ENCODE results near the gene CAPZA1.

CAPZA1 gene

GRCh38 chr1:112628516-112628915, 8.9 kb downstream of the CAPZA1 start:
- no peak for FAIRE-seq
- TF ChIP-seq, protein P1, sequence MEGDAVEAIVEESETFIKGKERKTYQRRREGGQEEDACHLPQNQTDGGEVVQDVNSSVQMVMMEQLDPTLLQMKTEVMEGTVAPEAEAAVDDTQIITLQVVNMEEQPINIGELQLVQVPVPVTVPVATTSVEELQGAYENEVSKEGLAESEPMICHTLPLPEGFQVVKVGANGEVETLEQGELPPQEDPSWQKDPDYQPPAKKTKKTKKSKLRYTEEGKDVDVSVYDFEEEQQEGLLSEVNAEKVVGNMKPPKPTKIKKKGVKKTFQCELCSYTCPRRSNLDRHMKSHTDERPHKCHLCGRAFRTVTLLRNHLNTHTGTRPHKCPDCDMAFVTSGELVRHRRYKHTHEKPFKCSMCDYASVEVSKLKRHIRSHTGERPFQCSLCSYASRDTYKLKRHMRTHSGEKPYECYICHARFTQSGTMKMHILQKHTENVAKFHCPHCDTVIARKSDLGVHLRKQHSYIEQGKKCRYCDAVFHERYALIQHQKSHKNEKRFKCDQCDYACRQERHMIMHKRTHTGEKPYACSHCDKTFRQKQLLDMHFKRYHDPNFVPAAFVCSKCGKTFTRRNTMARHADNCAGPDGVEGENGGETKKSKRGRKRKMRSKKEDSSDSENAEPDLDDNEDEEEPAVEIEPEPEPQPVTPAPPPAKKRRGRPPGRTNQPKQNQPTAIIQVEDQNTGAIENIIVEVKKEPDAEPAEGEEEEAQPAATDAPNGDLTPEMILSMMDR (IDR thresholded peaks at IDR 0.05; ENCODE audit: insufficient read depth, missing control alignments) = no peak
- DNase-seq (ENCODE audit: insufficient read length, low spot score) = no peak

- DNase-seq (ENCODE audit: insufficient read length, low spot score) = no peak
- TF ChIP-seq, protein P1 (IDR thresholded peaks at IDR 0.05; ENCODE audit: insufficient read depth, missing control alignments) = no peak
- no peak for FAIRE-seq
Observed at GRCh38 chr1:112629256-112629655, 9.6 kb downstream of the CAPZA1 start.

GRCh38 chr1:112633628-112634027, 14.0 kb downstream of the CAPZA1 start:
- no peak for DNase-seq (ENCODE audit: insufficient read length, low spot score)
- TF ChIP-seq, protein P1 (IDR thresholded peaks at IDR 0.05; ENCODE audit: insufficient read depth, missing control alignments) = no peak
- no peak for FAIRE-seq

GRCh38 chr1:112634367-112634766, 14.7 kb downstream of the CAPZA1 start:
- TF ChIP-seq, protein P1 (IDR thresholded peaks at IDR 0.05; ENCODE audit: insufficient read depth, missing control alignments) = no peak
- FAIRE-seq (no peak), DNase-seq (ENCODE audit: insufficient read length, low spot score) (no peak)

DNA sequence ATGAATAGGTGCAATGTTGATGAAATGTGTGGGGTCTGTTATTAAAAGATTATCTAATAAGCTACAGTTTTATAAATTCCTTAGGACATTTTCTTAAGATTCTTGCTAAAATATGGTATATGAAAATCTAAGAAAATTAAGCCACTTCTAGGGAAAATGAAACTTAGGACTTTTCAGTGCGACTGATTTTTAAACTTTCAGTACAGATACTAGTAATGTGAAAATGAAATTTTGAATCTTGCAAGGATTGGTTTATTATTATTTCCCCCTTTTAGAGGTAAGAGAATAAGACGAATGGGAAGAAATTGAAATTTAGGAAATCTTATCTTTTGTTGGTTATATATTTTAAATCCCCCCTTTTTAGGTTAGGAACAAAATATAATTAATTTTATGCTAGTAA, 16.4 kb downstream of the CAPZA1 start:
- TF ChIP-seq, protein P1 (IDR thresholded peaks at IDR 0.05; ENCODE audit: insufficient read depth, missing control alignments) = no peak
- no peak for FAIRE-seq
- DNase-seq (ENCODE audit: insufficient read length, low spot score) = no peak

DNA sequence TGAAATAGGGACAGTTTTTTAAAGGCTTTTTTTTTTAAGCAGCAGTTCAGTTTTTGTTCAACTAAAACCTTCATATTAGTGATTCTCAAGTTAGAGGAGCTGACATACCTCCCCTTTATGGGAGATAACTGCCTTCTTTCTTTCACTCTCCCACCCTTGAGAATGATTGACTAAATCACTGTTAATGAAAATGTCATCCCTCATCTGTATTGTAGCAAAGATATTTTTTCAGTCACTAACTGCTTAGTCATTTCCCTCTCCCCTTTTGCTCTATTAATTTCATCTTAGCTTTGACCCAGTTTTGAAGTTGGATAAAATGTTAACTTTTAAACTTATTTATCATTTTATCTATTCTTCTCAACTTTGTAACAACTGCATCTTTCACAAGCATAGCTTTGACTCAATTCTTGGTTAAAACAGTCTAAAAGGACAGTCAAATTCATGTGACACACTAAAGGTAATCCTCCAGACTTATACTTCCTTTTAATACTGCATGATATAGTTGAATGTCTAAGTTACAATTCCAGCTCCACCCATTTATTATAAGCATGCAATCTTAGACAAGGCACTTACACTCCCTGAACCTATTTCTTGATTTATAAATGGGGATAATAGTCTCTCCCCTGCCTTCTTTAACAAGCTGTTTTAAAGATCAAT, 17.1 kb downstream of the CAPZA1 start:
- TF ChIP-seq, protein P1 (IDR thresholded peaks at IDR 0.05; ENCODE audit: insufficient read depth, missing control alignments) = no peak
- DNase-seq (ENCODE audit: insufficient read length, low spot score) = no peak
- FAIRE-seq = no peak

GRCh38 chr1:112637254-112638109, 17.9 kb downstream of the CAPZA1 start:
- FAIRE-seq = no peak
- TF ChIP-seq, protein P1 (IDR thresholded peaks at IDR 0.05; ENCODE audit: insufficient read depth, missing control alignments) = no peak
- DNase-seq (ENCODE audit: insufficient read length, low spot score) = no peak
